Skeletal muscle tissue (tissue), 4 donors: ENCODE measurements around the gene RBM39. TPM values are rescaled to one million over a fixed set of nuclear protein-coding genes. Genes with fewer than 3 reads are reported as not detected.
"Not testable (repeated sequence)": the region's sequence is repeated elsewhere in the genome, so short reads cannot be mapped to it uniquely, and the experiment has no call there.

Source experiments
- H3K27ac ChIP-seq: one replicate; pipeline ENCODE4 v1.7.0; 2013; ENCODE audit warnings: mild to moderate bottlenecking, low read depth, low read length, inconsistent platforms
- H3K27me3 ChIP-seq, 3 donors: one replicate each; pipeline ENCODE4 v1.7.0; 2013; ENCODE audit warnings: low read length in 3 of 3; ENCODE audit not compliant: control insufficient read depth in 3 of 3, insufficient read depth in 3 of 3
- H3K36me3 ChIP-seq, 3 donors: one replicate each; pipeline ENCODE4 v1.7.0; 2013; ENCODE audit warnings: low read length in 3 of 3; ENCODE audit not compliant: control insufficient read depth in 3 of 3, insufficient read depth in 3 of 3
- H3K4me1 ChIP-seq, 3 donors: one replicate each; pipeline ENCODE4 v1.7.0; 2013; ENCODE audit warnings: low read length in 3 of 3, mild to moderate bottlenecking in 3 of 3; ENCODE audit not compliant: control insufficient read depth in 3 of 3, insufficient read depth in 3 of 3
- H3K4me3 ChIP-seq, 3 donors: one replicate each; pipeline ENCODE4 v1.7.0; 2013; ENCODE audit warnings: low read length in 3 of 3
- H3K9ac ChIP-seq, 3 donors: one replicate each; pipeline ENCODE4 v1.7.0; 2013; ENCODE audit warnings: low read length in 3 of 3, mild to moderate bottlenecking in 3 of 3, moderate library complexity in 2 of 3, low read depth in 1 of 3
- H3K9me3 ChIP-seq, 3 donors: one replicate each; pipeline ENCODE4 v1.7.0; 2013; ENCODE audit warnings: low read length in 3 of 3; ENCODE audit not compliant: control insufficient read depth in 3 of 3
- total RNA-seq: library from RNA; depleted of rRNA; stranded (reverse); fragments of >200 nt; gene quantifications from one replicate; pipeline ENCODE4 v1.2.3, GENCODE V29; 2014
- donor health status: Osteomylitis.

Gene RBM39
- total RNA-seq, 1 donor from 2014 or later, result 407 TPM

DNA sequence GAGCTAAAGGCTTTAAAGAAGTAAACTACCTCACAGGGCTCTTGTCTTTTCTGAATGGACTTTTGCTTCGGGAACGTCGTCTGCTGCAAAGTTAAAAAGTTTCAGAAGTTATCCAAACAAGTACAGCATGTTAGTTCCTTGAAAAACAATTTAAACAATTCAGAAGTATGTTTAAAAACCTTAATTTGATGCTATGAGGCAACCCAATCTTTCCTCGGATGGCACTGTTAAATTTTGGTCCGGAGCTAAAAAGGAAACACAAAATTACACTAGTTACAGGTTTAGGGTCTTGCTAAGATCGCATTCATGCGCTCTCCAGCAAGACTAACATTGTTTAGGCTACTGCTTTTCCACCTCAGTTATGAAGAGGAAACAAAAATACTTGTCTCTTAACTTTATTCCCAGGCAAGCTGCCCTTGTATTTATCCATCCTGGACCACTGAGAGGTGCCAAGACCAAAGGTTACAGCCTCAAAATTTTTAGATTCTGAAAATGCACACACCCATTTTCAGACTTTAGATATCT is 12.7 kb downstream of the RBM39 start:
- no peaks in the 10 kb centered on the region for H3K9me3 ChIP-seq
- H3K9ac ChIP-seq, result no peak overlapping the region

DNA sequence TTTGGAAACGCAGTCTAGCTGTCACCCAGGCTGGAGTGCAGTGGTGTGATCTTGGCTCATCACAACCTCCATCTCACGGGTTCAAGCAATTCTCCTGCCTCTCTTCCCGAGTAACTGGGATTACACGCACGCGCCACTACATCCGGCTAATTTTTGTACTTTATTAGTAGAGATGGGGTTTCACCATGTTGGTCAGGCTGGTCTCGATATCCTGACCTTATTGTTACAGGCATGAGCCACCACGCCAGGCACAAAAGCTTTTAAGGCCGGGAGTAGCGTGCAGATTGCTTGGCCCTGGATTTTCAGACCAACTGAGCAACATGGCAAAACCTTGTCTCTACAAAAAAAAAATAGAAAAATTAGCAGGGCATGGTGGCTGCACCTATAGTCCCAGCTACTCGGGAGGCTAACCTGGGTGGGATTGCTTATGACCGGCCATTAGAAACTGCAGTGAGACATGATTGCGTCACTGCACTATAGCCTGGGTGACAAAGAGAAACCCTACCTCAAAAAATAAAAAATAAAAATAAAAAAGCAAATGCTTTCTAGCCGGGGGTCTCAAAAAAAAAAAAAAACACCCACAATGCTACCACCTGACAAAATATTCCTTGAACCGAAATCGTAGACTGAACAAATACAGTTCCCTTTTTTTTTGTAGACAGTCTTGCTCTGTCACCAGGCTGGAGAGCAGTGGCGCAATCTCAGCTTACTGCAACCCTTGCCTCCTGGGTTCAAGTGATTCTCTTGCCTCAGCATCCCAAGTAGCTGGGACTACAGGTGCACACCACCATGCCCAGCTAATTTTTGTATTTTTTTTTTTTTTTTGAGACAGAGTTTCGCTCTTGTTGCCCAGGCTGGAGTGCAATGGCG is 15.0 kb downstream of the RBM39 start:
- Histone ChIP-seq H3K27ac (no peak overlapping the region), H3K4me1 (peaks cover 0 to 8% (median 5%) of the 10 kb centered on the region in 3 donors), H3K27me3 (no peaks in the 10 kb centered on the region), H3K4me3 (no peak overlapping the region), H3K9ac (no peak overlapping the region), H3K9me3 (no peaks in the 10 kb centered on the region), H3K36me3 (peaks cover 72 to 84% (median 81%) of the 10 kb centered on the region in 3 donors)

More for the DNA sequence above, 12.7 kb downstream of the RBM39 start:
- H3K27me3 ChIP-seq, result no peaks in the 10 kb centered on the region
- no peak overlapping the region for H3K4me3 ChIP-seq
- H3K4me1 ChIP-seq, result peaks cover 5 to 22% (median 13%) of the 10 kb centered on the region in 3 donors
- peaks cover 63 to 78% (median 78%) of the 10 kb centered on the region in 3 donors for H3K36me3 ChIP-seq
- no peak overlapping the region for H3K27ac ChIP-seq

DNA sequence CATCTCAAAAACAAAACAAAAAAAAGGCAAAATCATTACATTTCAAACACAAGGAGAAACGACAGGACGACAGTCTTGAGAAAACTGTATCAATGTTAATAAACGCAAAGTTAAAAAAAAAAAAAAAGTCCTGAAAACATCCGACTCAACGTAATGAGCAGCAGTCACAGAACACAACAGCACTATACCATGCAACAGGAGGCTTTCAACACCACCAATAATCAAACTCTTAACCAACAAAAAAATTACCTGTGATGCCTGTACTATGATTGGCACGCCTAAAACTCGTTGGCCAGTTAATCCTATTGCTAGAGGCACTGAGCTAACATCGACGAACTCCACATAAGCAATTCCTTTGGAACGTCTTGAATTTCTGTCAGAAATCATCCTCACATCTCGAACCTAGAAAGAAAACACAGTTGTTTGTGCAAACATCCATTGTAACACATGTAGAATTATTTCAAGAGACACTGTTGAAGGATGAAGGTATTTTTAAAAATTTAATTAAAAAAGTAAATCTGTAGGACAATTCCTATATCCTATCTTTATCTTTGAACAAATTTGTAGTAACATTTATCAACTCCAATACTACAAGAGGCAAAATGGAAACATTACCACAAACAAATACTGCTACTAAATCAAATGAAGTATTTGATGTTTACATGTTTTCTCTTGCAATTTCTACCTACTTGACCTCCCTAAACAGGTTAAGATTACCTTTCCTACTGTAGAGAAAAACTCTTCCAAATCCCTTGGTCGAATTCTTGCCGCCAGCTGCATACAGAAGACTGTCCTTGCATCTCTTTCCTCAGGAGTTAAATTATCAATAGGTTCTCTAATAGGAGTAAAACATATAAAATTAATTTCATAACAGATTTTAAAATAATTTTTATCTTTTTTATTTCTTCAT is 17.5 kb downstream of the RBM39 start:
- no peak overlapping the region for H3K4me3 ChIP-seq
- H3K4me1 ChIP-seq, result peaks cover 2 to 18% (median 14%) of the 10 kb centered on the region in 3 donors
- H3K27ac ChIP-seq, result no peak overlapping the region
- H3K36me3 ChIP-seq, result peaks cover 81 to 88% (median 86%) of the 10 kb centered on the region in 3 donors
- H3K27me3 ChIP-seq, result no peaks in the 10 kb centered on the region
- H3K9me3 ChIP-seq, result no peaks in the 10 kb centered on the region
- H3K9ac ChIP-seq, result no peak overlapping the region

DNA sequence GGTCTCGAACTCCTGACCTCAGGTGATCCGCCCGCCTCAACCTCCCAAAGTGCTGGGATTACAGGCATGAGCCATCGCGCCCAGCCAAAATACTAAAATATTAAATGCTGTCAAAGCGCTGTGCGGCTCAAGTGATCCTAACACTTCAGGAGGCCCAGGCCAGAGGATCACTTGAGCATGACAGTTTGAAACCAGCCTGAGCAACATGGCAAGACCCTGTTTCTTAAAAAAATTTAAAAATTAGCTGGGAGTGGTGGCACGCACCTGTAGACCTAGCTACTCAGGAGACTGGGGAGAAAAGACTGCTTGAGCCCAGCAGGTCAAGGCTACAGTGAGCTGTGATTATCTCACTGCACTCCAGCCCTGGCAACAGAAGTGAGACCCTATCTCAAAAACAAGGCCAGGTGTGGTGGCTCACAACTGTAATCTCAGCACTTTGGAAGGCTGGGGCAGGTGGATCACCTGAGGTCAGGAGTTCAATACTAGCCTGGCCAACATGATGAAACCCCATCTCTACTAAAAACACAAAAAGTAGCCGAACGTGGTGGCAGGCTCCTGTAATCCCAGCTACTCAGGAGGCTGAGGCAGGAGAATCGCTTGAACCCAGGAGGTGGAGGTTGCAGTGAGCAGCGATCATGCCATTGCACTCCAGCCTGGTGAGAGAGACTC is 18.3 kb downstream of the RBM39 start:
- Histone ChIP-seq H3K36me3 (peaks cover 80 to 89% (median 86%) of the 10 kb centered on the region in 3 donors), H3K4me1 (peaks cover 2 to 23% (median 17%) of the 10 kb centered on the region in 3 donors)
- not testable (repeated sequence) for H3K9me3 ChIP-seq, H3K9ac ChIP-seq, H3K4me3 ChIP-seq, H3K27ac ChIP-seq, H3K27me3 ChIP-seq

DNA sequence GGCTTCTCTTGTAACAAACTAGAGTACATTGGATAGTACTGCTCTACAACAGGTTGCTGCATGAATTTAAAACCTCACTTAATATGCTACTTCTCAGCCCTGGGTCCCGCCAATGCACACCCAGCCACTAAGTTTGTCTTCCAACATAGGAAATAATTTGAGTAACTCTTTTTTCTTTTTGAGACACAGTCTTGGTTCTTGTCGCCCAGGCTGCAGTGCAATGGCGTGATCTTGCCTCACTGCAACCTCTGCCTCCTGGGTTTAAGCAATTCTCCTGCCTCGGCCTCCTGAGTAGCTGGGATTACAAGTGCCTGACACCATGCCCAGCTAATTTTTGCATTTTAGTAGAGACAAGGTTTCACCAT is 18.8 kb downstream of the RBM39 start:
- H3K36me3 ChIP-seq, result peaks cover 79 to 90% (median 88%) of the 10 kb centered on the region in 3 donors
- H3K9me3 ChIP-seq, H3K27me3 ChIP-seq, H3K4me3 ChIP-seq, H3K27ac ChIP-seq, H3K9ac ChIP-seq: not testable (repeated sequence)
- H3K4me1 ChIP-seq, result peaks cover 2 to 23% (median 17%) of the 10 kb centered on the region in 3 donors

DNA sequence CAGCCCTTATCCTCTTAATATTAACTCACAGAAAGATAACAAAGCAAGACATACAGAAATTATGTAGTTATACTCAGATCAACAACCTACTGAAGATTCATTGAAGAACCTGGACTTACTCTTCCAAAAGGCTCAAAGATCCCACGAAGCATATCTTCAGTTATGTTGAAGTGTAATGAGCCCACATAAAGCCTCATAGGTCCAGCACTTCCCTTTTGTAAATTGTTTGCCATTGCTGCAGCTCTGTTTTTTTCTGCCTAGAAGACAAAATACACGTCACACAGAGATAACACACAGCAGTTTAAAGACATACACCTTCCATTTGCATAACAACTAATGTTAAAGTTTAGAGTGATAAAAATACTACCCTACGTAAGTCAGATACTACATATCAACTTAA is 20.4 kb downstream of the RBM39 start:
- H3K9me3 ChIP-seq, result no peaks in the 10 kb centered on the region
- peaks cover 2 to 23% (median 17%) of the 10 kb centered on the region in 3 donors for H3K4me1 ChIP-seq
- no peaks in the 10 kb centered on the region for H3K27me3 ChIP-seq
- no peak overlapping the region for H3K4me3 ChIP-seq
- H3K27ac ChIP-seq, result no peak overlapping the region
- H3K9ac ChIP-seq, result no peak overlapping the region
- peaks cover 74 to 93% (median 88%) of the 10 kb centered on the region in 3 donors for H3K36me3 ChIP-seq

DNA sequence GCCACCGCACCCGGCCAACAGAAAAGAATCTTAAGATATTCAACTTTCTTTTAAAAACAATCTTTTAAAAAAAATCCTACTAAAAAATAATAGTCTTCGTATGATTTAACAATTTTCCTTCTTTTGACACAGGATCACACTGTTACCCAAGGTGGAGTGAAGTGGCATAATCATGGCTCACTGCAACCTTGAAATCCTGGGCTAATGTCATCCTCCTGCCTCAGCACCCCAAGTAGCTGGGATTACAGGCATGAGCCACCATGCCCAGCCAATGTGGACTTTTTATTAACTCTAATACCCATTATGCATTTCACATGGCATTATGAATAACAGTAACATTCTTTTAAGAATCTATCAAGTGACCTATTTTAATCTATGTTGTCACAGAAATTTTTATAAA is 20.8 kb downstream of the RBM39 start:
- Histone ChIP-seq H3K36me3 (peaks cover 73 to 93% (median 88%) of the 10 kb centered on the region in 3 donors), H3K4me3 (no peak overlapping the region), H3K27me3 (no peaks in the 10 kb centered on the region), H3K9me3 (no peaks in the 10 kb centered on the region), H3K27ac (no peak overlapping the region), H3K4me1 (peaks cover 2 to 23% (median 17%) of the 10 kb centered on the region in 3 donors), H3K9ac (no peak overlapping the region)

DNA sequence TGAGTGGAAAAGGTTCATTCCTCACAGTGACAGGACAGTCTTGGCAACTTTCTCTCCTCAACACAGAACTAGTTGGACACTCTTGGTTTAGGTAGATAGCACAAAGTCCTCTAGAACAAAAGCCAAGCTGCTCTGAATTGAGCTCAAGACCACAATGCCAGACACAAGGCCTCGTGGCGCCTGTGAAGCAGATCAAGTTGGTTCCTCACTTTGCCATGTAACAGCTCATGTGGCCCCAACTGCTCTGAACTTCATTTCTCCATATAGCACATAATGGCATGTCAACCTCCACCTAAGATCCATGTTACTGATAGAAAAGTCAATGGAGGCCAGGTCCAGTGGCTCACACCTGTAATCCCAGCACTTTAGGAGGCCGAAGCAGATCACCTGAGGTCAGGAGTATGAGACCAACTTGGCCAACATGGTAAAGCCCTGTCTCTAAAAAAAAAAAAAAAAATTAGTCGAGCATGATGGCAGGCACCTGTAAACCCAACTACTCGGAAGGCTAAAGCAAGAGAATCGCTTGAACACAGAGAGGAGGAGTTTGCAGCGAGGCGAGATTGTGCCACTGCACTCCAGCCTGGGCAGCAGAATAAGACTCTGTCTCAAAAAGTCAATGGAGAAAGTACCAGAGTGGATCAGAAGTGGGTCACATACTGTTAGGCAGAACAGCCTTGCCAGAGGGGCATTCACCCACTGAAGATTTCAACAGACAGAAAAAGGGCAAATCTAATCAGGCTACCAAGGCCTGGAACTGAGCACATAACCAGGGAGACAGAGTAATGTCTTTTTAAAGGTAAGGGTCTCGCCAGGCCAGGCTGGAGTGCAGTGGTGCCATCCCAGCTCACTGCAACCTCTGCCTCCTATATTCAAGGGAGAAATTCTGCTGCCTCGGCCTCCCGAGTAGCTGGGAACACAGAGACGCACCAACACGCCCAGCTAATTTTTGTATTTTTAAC is 21.6 kb downstream of the RBM39 start:
- no peak overlapping the region for H3K9ac ChIP-seq
- no peak overlapping the region for H3K27ac ChIP-seq
- H3K36me3 ChIP-seq, result peaks cover 73 to 95% (median 85%) of the 10 kb centered on the region in 3 donors
- H3K9me3 ChIP-seq, result no peaks in the 10 kb centered on the region
- H3K27me3 ChIP-seq, result no peaks in the 10 kb centered on the region
- no peak overlapping the region for H3K4me3 ChIP-seq
- H3K4me1 ChIP-seq, result peaks cover 2 to 23% (median 21%) of the 10 kb centered on the region in 3 donors
